Measurements from ENCODE around the gene DEPDC5.

DNA sequence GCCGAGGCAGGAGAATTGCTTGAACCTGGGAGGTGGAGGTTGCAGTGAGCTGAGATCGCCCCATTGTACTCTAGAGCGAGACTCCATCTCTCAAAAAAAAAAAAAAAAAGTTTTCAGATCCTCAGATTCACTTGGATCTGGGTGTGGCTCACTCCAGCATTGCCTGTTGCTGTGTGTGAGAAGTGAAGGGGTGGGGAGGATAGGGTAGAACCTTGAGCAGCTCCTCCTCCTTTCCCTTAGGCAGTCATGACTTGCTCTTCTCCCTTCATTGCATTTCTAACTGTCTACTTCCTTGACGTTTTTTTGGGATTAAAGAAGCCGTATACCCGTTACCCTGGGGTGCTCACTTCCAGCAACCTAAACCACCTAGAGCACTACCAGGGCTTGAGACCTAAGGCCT lies 127.4 kb downstream of the DEPDC5 start:
- TF ChIP-seq, protein P1, sequence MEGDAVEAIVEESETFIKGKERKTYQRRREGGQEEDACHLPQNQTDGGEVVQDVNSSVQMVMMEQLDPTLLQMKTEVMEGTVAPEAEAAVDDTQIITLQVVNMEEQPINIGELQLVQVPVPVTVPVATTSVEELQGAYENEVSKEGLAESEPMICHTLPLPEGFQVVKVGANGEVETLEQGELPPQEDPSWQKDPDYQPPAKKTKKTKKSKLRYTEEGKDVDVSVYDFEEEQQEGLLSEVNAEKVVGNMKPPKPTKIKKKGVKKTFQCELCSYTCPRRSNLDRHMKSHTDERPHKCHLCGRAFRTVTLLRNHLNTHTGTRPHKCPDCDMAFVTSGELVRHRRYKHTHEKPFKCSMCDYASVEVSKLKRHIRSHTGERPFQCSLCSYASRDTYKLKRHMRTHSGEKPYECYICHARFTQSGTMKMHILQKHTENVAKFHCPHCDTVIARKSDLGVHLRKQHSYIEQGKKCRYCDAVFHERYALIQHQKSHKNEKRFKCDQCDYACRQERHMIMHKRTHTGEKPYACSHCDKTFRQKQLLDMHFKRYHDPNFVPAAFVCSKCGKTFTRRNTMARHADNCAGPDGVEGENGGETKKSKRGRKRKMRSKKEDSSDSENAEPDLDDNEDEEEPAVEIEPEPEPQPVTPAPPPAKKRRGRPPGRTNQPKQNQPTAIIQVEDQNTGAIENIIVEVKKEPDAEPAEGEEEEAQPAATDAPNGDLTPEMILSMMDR (IDR thresholded peaks at IDR 0.05) = no peak
- TF ChIP-seq POLR2A (IDR thresholded peaks at IDR 0.05) = no peak
